Transverse colon (tissue), 4 donors: Measurements from ENCODE around the gene ZNF665. TPM values are rescaled to one million over a fixed set of nuclear protein-coding genes. Genes with fewer than 3 reads are reported as not detected.

Experiments used
- DNase-seq: peaks from one replicate; pipeline ENCODE4 v3.0.0-alpha.2; 2019
- H3K27ac ChIP-seq, 4 donors: fragments of 200-600 bp; sonication (generic); 2 replicates each; pipeline ENCODE4 v1.5.1; 2016 to 2018; ENCODE audit warnings: inconsistent platforms in 4 of 4
- H3K27me3 ChIP-seq: fragments of 200-600 bp; sonication (generic); 2 replicates; pipeline ENCODE4 v1.5.1; 2017; ENCODE audit warnings: inconsistent platforms
- H3K36me3 ChIP-seq, 4 donors: fragments of 200-600 bp; sonication (generic); 2 replicates each; pipeline ENCODE4 v1.5.1; 2017 to 2019; ENCODE audit warnings: inconsistent platforms in 4 of 4
- H3K4me1 ChIP-seq, 4 donors: fragments of 200-600 bp; sonication (generic); 2 replicates each; pipeline ENCODE4 v1.5.1; 2017 to 2020; ENCODE audit warnings: inconsistent platforms in 4 of 4
- H3K4me3 ChIP-seq, 4 donors: fragments of 200-600 bp; sonication (generic); 1 replicate in 1 of 4; 2 replicates in 3 of 4; pipeline versions ENCODE4 v1.5.1 to v1.6.1; 2017 to 2019; ENCODE audit warnings: inconsistent platforms in 4 of 4
- H3K9me3 ChIP-seq, 2 donors: fragments of 200-600 bp; sonication (generic); 2 replicates each; pipeline ENCODE4 v1.5.1; 2017 to 2019; ENCODE audit warnings: inconsistent platforms in 2 of 2
- EP300 ChIP-seq: sonication (generic); formaldehyde crosslinking; IDR thresholded peaks from one replicate; pipeline ENCODE4 v1.6.1; 2017; ENCODE audit warnings: antibody characterized with exemption, low read depth
- POLR2A ChIP-seq: fragments of 450-650 bp; IDR thresholded peaks from one replicate; pipeline ENCODE4 v1.6.1; 2016; ENCODE audit warnings: antibody characterized with exemption, mild to moderate bottlenecking, moderate library complexity
- POLR2AphosphoS5 ChIP-seq, 3 donors: sonication (generic); formaldehyde crosslinking; IDR thresholded peaks; one replicate each; pipeline ENCODE4 v1.6.1; 2016; ENCODE audit warnings: antibody characterized with exemption in 3 of 3
- WGBS, 2 donors: methylation state at CpG; one replicate each; pipeline ENCODE4 v1.1.5; 2018; ENCODE audit warnings: low coverage in 1 of 2; 5-methylcytosine and 5-hydroxymethylcytosine counted together
- in situ Hi-C, 4 donors: fragments of 200-750 bp; cut with MboI; loops; one replicate each; pipeline versions ENCODE4 v1.15.0 to v1.15.1; 2017; ENCODE audit warnings: low sequenced_read_pairs in 3 of 4, low pct_ligation_motif_present in 1 of 4, low pct_unique_long_range_greater_than_20kb in 1 of 4
- intact Hi-C: fragments of 100-400 bp; cut with DNase I; formaldehyde crosslinking; loops from one replicate; pipeline ENCODE4 v1.15.1; 2023; ENCODE audit warnings: low total_unique reads
- total RNA-seq, 4 donors: library from RNA; depleted of rRNA; stranded (reverse); fragments of >200 nt; gene quantifications; one replicate each; pipeline ENCODE4 v1.1.0, GENCODE V29; 2016
- TF ChIP-seq, protein P1 (sequence below), 5 experiments: fragments of 200-600 bp in 3 of 5; fragments of 450-650 bp in 2 of 5; sonication (generic) in 3 of 5; IDR thresholded peaks; 1 replicate in 2 of 5; 2 replicates in 3 of 5; pipeline ENCODE4 v1.5.1; 2016 to 2017; ENCODE audit warnings: antibody characterized with exemption in 5 of 5, inconsistent platforms in 3 of 5, mild to moderate bottlenecking in 2 of 5, moderate library complexity in 1 of 5

Gene ZNF665
- total RNA-seq, 4 donors from 2014 or later = 1.00 to 4.4 (median 2.6) TPM; not detected in 1

- Histone ChIP-seq H3K4me3 (no peak overlapping the region), H3K9me3 (no peaks in the 10 kb centered on the region), H3K4me1 (no peaks in the 10 kb centered on the region), H3K27ac (no peak overlapping the region), H3K27me3 (no peaks in the 10 kb centered on the region), H3K36me3 (peaks cover 0 to 11% (median 0%) of the 10 kb centered on the region in 4 donors)
- WGBS, 2 donors = 80 to 95% methylated on average over 2 to 10 of the region's 10 CpGs
- no peak for TF ChIP-seq POLR2AphosphoS5 (IDR thresholded peaks at IDR 0.05)
- TF ChIP-seq EP300 = no peak
- no peak for TF ChIP-seq POLR2A
- TF ChIP-seq, protein P1, sequence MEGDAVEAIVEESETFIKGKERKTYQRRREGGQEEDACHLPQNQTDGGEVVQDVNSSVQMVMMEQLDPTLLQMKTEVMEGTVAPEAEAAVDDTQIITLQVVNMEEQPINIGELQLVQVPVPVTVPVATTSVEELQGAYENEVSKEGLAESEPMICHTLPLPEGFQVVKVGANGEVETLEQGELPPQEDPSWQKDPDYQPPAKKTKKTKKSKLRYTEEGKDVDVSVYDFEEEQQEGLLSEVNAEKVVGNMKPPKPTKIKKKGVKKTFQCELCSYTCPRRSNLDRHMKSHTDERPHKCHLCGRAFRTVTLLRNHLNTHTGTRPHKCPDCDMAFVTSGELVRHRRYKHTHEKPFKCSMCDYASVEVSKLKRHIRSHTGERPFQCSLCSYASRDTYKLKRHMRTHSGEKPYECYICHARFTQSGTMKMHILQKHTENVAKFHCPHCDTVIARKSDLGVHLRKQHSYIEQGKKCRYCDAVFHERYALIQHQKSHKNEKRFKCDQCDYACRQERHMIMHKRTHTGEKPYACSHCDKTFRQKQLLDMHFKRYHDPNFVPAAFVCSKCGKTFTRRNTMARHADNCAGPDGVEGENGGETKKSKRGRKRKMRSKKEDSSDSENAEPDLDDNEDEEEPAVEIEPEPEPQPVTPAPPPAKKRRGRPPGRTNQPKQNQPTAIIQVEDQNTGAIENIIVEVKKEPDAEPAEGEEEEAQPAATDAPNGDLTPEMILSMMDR (IDR thresholded peaks at IDR 0.05) = no peak
- in situ Hi-C loops (no loop called here), intact Hi-C loops (no loop called here)
- DNase-seq = no peak
Measured at GRCh38 chr19:53182202-53182601, 11.0 kb downstream of the ZNF665 start.

DNA sequence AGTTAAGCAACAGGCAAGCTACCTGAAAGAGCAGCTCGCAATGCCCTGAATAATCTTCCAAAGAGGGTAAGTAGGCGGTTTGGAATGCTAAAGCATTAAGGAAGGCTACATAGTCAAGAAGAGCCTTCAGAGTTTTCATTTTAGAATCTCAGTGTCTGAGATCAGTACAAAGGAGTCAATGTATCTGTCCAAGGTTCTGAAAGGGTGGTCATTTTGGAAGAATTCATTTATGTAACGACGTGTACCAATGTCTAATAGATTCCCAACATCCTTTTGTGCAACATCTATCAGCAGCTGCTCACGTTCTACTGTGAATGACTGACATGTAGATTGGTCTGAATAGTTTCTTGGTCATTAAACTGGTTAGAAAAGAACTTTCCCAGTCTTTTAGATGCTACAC lies 15.2 kb downstream of the ZNF665 start:
- H3K36me3 ChIP-seq = peaks cover 0 to 11% (median 0%) of the 10 kb centered on the region in 4 donors
- no peak overlapping the region for H3K4me3 ChIP-seq
- peaks cover 0 to 4% of the 10 kb centered on the region in 2 donors for H3K9me3 ChIP-seq
- 80 to 93% methylated on average over 1 to 5 of the region's 5 CpGs for WGBS, 2 donors
- no peak for DNase-seq
- no peak for TF ChIP-seq POLR2A
- TF ChIP-seq, protein P1 (IDR thresholded peaks at IDR 0.05) = no peak
- no peak for TF ChIP-seq POLR2AphosphoS5 (IDR thresholded peaks at IDR 0.05)
- TF ChIP-seq EP300 = no peak
- H3K27ac ChIP-seq = no peak overlapping the region
- H3K4me1 ChIP-seq = no peaks in the 10 kb centered on the region
- in situ Hi-C loops = no loop called here
- intact Hi-C loops = no loop called here
- H3K27me3 ChIP-seq = no peaks in the 10 kb centered on the region

DNA sequence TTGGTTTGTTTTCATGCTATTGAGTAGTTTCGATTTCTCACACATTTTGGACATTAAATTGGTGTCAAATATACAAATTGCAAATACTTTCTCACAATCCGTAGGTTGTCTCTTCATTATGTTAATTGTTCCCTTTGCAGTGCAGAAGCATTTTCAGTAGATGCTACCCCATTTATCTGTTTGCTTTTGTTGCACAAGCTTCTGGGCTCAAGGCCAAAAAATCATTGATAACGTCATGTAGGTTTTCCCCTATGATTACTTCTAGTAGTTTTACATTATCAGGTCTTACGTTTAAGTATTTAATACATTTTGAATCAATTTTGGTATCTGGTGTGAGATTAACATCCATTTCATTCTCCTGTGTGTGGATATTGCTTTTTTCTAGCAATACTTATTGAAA lies 20.3 kb downstream of the ZNF665 start:
- Histone ChIP-seq H3K36me3 (no peaks in the 10 kb centered on the region), H3K27me3 (no peaks in the 10 kb centered on the region)
- DNase-seq = no peak

GRCh38 chr19:53165691-53166091 lies 27.5 kb downstream of the ZNF665 start:
- H3K36me3 ChIP-seq = peaks cover 0 to 14% (median 5%) of the 10 kb centered on the region in 4 donors
- in situ Hi-C loops (no loop called here), intact Hi-C loops (no loop called here)
- H3K4me3 ChIP-seq = no peak overlapping the region
- WGBS, 2 donors = 87 to 92% methylated on average over 3 of the region's 3 CpGs
- no peak overlapping the region for H3K27ac ChIP-seq
- DNase-seq = no peak
- no peaks in the 10 kb centered on the region for H3K4me1 ChIP-seq
- H3K27me3 ChIP-seq = no peaks in the 10 kb centered on the region
- TF ChIP-seq POLR2A (no peak), EP300 (no peak), POLR2AphosphoS5 (IDR thresholded peaks at IDR 0.05) (no peak)
- TF ChIP-seq, protein P1 (IDR thresholded peaks at IDR 0.05) = no peak
- peaks cover 52 to 61% of the 10 kb centered on the region in 2 donors for H3K9me3 ChIP-seq

More for the DNA sequence above, 20.3 kb downstream of the ZNF665 start:
- intact Hi-C loops = no loop called here
- H3K4me3 ChIP-seq = no peak overlapping the region
- 61 to 71% methylated on average over 4 of the region's 4 CpGs for WGBS, 2 donors
- H3K4me1 ChIP-seq = no peaks in the 10 kb centered on the region
- TF ChIP-seq POLR2AphosphoS5 (IDR thresholded peaks at IDR 0.05) (no peak), POLR2A (no peak), EP300 (no peak)
- TF ChIP-seq, protein P1 (IDR thresholded peaks at IDR 0.05) = no peak
- H3K9me3 ChIP-seq = peaks cover 7 to 26% of the 10 kb centered on the region in 2 donors
- in situ Hi-C loops = no loop called here
- H3K27ac ChIP-seq = no peak overlapping the region
